Neural cell (in vitro differentiated cells): ENCODE data around the gene PDAP1.

ENCODE experiments used
- EP300 ChIP-seq: fragments of 450-650 bp; conservative IDR thresholded peaks from 2 replicates; pipeline ENCODE4 v1.6.1; 2014; ENCODE audit warnings: antibody characterized with exemption, mild to moderate bottlenecking, moderate library complexity; ENCODE audit not compliant: poor library complexity, severe bottlenecking
- EZH2 ChIP-seq: fragments of 200-600, 300-800 bp; shearing (Covaris generic), sonication (generic); IDR thresholded peaks from 2 replicates; pipeline ENCODE4 v1.6.1; 2014; ENCODE audit warnings: antibody characterized with exemption, low read length, borderline replicate concordance, mild to moderate bottlenecking; ENCODE audit not compliant: insufficient read depth, poor library complexity, severe bottlenecking
- POLR2AphosphoS5 ChIP-seq: IDR thresholded peaks from 2 replicates; pipeline ENCODE4 v1.6.1; 2012
- RAD21 ChIP-seq: fragments of 450-650 bp; conservative IDR thresholded peaks from 2 replicates; pipeline ENCODE4 v1.6.1; 2014; ENCODE audit warnings: antibody characterized with exemption, mild to moderate bottlenecking, moderate library complexity
- SMC3 ChIP-seq: fragments of 450-650 bp; conservative IDR thresholded peaks from 2 replicates; pipeline ENCODE4 v1.6.1; 2014; ENCODE audit warnings: antibody characterized with exemption, mild to moderate bottlenecking, moderate library complexity; ENCODE audit not compliant: poor library complexity
- TF ChIP-seq, protein P1 (sequence below): fragments of 450-650 bp; IDR thresholded peaks from 2 replicates; pipeline ENCODE4 v1.5.1; 2014; ENCODE audit warnings: antibody characterized with exemption, mild to moderate bottlenecking, moderate library complexity; ENCODE audit not compliant: poor library complexity, severe bottlenecking

- TF ChIP-seq, protein P1, sequence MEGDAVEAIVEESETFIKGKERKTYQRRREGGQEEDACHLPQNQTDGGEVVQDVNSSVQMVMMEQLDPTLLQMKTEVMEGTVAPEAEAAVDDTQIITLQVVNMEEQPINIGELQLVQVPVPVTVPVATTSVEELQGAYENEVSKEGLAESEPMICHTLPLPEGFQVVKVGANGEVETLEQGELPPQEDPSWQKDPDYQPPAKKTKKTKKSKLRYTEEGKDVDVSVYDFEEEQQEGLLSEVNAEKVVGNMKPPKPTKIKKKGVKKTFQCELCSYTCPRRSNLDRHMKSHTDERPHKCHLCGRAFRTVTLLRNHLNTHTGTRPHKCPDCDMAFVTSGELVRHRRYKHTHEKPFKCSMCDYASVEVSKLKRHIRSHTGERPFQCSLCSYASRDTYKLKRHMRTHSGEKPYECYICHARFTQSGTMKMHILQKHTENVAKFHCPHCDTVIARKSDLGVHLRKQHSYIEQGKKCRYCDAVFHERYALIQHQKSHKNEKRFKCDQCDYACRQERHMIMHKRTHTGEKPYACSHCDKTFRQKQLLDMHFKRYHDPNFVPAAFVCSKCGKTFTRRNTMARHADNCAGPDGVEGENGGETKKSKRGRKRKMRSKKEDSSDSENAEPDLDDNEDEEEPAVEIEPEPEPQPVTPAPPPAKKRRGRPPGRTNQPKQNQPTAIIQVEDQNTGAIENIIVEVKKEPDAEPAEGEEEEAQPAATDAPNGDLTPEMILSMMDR, result no peak
- TF ChIP-seq POLR2AphosphoS5 (no peak), SMC3 (no peak), EP300 (no peak), RAD21 (no peak), EZH2 (no peak)
Measured at GRCh38 chr7:99357701-99358490, 50.5 kb downstream of the PDAP1 start.
